Mesothelial cell of epicardium (in vitro differentiated cells): ENCODE measurements around the gene TOGARAM2. TPM values are rescaled to one million over a fixed set of nuclear protein-coding genes. Genes with fewer than 3 reads are reported as not detected.

Experiments
- DNase-seq, 2 experiments: peaks; one replicate each; pipeline ENCODE4 v3.0.0; 2021; ENCODE audit warnings: low spot score in 2 of 2; ENCODE audit not compliant: unreplicated experiment in 2 of 2
- H3K27ac Mint-ChIP-seq: 2 replicates; pipeline ENCODE4 v1.8.0; 2021; ENCODE audit warnings: mixed read lengths
- H3K27me3 Mint-ChIP-seq: 2 replicates; pipeline ENCODE4 v1.8.0; 2021; ENCODE audit warnings: low read depth, mixed read lengths
- H3K36me3 Mint-ChIP-seq: 2 replicates; pipeline ENCODE4 v1.8.0; 2021; ENCODE audit warnings: mixed read lengths
- H3K4me1 Mint-ChIP-seq: 2 replicates; pipeline ENCODE4 v1.8.0; 2021; ENCODE audit warnings: mixed read lengths
- H3K4me3 Mint-ChIP-seq: 2 replicates; pipeline ENCODE4 v1.8.0; 2021; ENCODE audit warnings: mild to moderate bottlenecking, moderate library complexity, mixed read lengths
- H3K9me3 Mint-ChIP-seq: 2 replicates; pipeline ENCODE4 v1.8.0; 2021; ENCODE audit warnings: mixed read lengths
- total RNA-seq: library from RNA; stranded (reverse); gene quantifications from 3 replicates; pipeline ENCODE4 v1.2.1, GENCODE V29; 2021
- TF ChIP-seq, protein P1 (sequence below): fragments of 200-600 bp; sonication (generic); IDR thresholded peaks from one replicate; pipeline ENCODE4 v1.5.0; 2021; ENCODE audit warnings: antibody characterized with exemption; ENCODE audit not compliant: unreplicated experiment

TOGARAM2 gene
- total RNA-seq, 1 donor from 2014 or later: 0.40 TPM

DNA sequence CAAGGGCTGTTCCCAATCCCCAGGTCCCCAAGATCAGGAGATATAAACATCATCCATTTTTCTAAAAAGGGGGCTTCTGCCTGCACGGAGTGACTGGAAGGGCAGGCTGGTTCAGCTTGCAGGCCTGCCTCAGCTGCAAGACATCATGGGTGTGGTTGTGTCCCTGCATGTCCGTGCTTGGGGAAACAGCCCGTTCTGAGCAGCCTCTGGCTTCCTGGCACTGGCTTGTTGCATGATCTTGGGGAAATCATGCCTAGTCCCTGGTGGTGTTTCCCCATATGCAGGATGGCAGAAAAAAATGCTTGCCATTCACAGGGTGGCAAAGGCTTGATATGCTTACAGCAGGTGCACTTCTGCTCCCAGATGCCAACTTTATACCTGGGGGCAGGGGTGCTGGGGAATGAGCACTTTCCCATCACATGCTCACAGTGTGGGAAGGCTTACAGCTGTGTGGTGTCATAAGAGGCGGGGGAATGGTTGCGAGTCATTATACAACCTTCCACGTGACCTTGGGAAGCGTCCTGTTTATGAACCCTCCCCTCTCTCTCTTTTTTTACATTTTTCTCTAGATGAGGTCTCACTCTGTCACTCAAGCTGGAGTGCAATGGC lies 86.0 kb downstream of the TOGARAM2 start:
- H3K9me3 Mint-ChIP-seq: no peaks in the 10 kb centered on the region
- peaks cover 50% of the 10 kb centered on the region for H3K4me1 Mint-ChIP-seq
- no peak overlapping the region for H3K27ac Mint-ChIP-seq
- peak in 1 of 2 experiments; percentile 29 for DNase-seq
- H3K36me3 Mint-ChIP-seq: no peaks in the 10 kb centered on the region
- no peak overlapping the region for H3K4me3 Mint-ChIP-seq
- TF ChIP-seq, protein P1, sequence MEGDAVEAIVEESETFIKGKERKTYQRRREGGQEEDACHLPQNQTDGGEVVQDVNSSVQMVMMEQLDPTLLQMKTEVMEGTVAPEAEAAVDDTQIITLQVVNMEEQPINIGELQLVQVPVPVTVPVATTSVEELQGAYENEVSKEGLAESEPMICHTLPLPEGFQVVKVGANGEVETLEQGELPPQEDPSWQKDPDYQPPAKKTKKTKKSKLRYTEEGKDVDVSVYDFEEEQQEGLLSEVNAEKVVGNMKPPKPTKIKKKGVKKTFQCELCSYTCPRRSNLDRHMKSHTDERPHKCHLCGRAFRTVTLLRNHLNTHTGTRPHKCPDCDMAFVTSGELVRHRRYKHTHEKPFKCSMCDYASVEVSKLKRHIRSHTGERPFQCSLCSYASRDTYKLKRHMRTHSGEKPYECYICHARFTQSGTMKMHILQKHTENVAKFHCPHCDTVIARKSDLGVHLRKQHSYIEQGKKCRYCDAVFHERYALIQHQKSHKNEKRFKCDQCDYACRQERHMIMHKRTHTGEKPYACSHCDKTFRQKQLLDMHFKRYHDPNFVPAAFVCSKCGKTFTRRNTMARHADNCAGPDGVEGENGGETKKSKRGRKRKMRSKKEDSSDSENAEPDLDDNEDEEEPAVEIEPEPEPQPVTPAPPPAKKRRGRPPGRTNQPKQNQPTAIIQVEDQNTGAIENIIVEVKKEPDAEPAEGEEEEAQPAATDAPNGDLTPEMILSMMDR: no peak
- H3K27me3 Mint-ChIP-seq: no peaks in the 10 kb centered on the region

DNA sequence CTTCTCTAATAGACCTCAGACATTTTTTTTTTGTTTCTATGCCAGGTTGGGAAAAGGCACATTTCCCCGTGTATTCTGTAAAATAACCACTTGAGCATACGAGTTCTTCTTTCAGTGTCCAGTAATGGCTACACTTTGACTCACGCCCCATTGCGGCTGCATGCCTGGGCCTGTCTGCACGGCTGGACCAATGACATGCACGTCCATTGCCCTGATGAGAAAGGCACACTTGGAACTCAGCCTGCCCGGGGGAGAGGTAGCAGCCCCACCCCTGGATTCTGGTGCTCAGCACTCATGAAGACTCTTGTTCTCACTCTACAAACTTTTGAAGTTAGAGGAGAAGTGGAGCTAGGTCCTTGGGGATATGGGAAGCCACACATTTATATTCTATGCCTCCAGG lies 87.4 kb downstream of the TOGARAM2 start:
- Mint-ChIP-seq H3K36me3 (no peaks in the 10 kb centered on the region), H3K9me3 (no peaks in the 10 kb centered on the region), H3K4me3 (no peak overlapping the region), H3K4me1 (peaks cover 46% of the 10 kb centered on the region), H3K27me3 (no peaks in the 10 kb centered on the region), H3K27ac (no peak overlapping the region)
- TF ChIP-seq, protein P1: no peak
- no peak for DNase-seq

DNA sequence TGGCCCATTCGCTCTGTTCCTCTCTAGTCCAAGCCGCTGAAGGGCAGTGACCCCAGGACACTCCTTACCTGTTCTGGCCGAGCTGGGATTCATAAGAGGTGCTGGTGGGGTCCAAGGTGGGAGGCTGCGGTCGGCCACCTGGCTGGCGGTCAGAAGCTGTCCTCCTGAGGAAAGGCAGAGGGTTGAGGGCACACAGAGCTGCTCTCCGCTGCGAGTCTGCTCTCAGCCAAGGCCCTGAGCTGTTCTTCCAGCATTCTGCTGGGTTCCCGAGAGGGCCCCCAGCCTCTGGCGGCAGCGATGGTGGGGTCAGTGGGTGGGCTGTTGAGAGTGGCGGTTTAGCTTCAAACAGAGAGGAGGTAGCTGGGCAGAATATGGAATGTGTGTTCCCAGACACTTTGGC lies 89.4 kb downstream of the TOGARAM2 start:
- no peaks in the 10 kb centered on the region for H3K27me3 Mint-ChIP-seq
- no peak for DNase-seq
- no peak overlapping the region for H3K4me3 Mint-ChIP-seq
- TF ChIP-seq, protein P1: no peak
- peak overlapping the region; percentile 89 for H3K27ac Mint-ChIP-seq
- H3K36me3 Mint-ChIP-seq: no peaks in the 10 kb centered on the region
- peaks cover 30% of the 10 kb centered on the region for H3K4me1 Mint-ChIP-seq
- no peaks in the 10 kb centered on the region for H3K9me3 Mint-ChIP-seq

DNA sequence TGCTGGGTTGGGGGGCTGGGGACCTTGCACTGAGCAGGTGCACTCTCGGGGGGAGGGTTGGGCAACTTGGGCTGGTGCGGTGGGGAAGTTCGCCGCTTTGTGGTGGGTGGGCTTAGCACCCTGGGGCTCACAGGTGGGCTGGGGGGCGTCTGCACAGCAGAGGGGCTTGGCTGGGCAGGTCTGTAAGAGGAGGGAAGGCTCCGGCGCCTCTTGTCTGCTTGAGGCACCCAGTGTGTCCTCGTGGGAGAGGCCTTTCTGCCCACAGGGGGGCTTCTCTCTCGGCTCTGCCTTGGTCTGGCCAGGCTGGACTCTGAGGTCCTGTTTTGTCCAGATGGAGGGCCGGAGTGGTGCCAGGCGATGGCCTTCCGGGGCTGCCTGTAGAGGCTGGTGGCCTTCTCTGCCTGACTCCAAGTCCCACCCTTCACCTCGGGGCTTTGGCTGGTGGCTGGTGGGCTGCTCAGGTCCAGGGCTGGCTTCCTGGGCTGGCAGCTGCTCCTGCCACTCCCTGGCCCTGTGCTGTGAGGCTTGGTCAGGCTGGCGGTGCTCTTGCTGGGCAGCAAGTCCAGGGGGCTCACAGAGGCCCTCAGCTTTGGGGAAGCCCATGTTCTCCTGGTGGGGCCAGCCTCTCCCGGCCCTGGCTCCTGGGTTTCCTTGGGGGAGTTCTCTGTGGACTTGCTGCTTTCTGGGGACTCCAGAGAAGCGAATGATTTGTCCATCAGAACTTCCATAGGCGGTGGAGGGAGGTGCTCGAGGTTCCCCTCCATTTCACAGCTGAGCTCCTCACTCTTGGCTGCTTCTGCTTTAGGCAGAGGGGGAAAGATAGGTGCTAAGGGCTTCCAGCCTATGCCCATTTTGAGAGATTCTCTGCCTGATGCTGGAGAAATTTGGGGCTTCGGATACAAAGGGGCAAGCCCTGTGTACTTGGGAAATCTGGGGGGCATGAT lies 90.2 kb downstream of the TOGARAM2 start:
- H3K27ac Mint-ChIP-seq: peak overlapping the region; percentile 89
- no peaks in the 10 kb centered on the region for H3K27me3 Mint-ChIP-seq
- H3K4me3 Mint-ChIP-seq: no peak overlapping the region
- DNase-seq: peak in 1 of 2 experiments; percentile 35
- TF ChIP-seq, protein P1: no peak
- no peaks in the 10 kb centered on the region for H3K9me3 Mint-ChIP-seq
- H3K36me3 Mint-ChIP-seq: no peaks in the 10 kb centered on the region
- H3K4me1 Mint-ChIP-seq: peaks cover 30% of the 10 kb centered on the region

DNA sequence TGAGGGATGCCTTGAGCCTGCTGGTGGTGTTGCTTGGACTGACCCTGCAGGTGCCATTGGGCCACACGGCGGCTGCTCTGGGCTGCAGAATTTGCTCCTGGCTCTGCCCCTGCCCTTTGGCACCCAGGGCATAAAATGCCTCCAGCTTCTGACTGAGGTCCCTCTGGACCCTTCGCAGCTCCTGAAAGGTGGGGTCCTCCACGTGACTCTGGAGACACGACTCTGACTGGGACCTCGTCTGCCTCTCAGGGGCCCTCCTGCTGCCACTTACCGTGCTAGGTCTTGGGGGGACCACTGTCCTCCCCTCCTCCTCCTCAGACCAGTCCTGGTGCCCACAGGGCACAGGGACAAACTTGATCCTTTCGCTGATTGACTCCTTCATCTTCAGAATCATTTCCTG lies 91.2 kb downstream of the TOGARAM2 start:
- Mint-ChIP-seq H3K36me3 (no peaks in the 10 kb centered on the region), H3K27ac (no peak overlapping the region), H3K4me1 (peaks cover 27% of the 10 kb centered on the region), H3K27me3 (no peaks in the 10 kb centered on the region), H3K4me3 (no peak overlapping the region), H3K9me3 (no peaks in the 10 kb centered on the region)
- DNase-seq: no peak
- TF ChIP-seq, protein P1: no peak
